Uterus (tissue), 2 donors: Measurements from ENCODE around the gene TRMT2A.

ENCODE experiments used
- CTCF ChIP-seq, 4 experiments: fragments of 200-600 bp in 2 of 4; fragments of 450-650 bp in 2 of 4; sonication (generic) in 2 of 4; IDR thresholded peaks; one replicate each; pipeline ENCODE4 v1.5.1; 2016 to 2019; ENCODE audit warnings: antibody characterized with exemption in 4 of 4, mild to moderate bottlenecking in 2 of 4, moderate library complexity in 1 of 4
- POLR2A ChIP-seq, 2 donors: fragments of 450-650 bp; IDR thresholded peaks; one replicate each; pipeline ENCODE4 v1.6.1; 2016; ENCODE audit warnings: antibody characterized with exemption in 2 of 2, mild to moderate bottlenecking in 1 of 2, moderate library complexity in 1 of 2

- no peak for TF ChIP-seq CTCF (IDR thresholded peaks at IDR 0.05)
- TF ChIP-seq POLR2A (IDR thresholded peaks at IDR 0.05), result no peak
These were observed 20.1 kb upstream of the TRMT2A start for GRCh38 chr22:20137113-20137512.
